Astrocyte (in vitro differentiated cells and primary cell): ENCODE data around the gene ANKRD52. TPM values are rescaled to one million over a fixed set of nuclear protein-coding genes. Genes with fewer than 3 reads are reported as not detected.

Source experiments
- DNase-seq: peaks from one replicate; pipeline ENCODE4 v3.0.0-alpha.2; 2010; ENCODE audit warnings: low read depth
- FAIRE-seq: peaks from 2 replicates; lab custom pipeline; 2011; peaks lifted over from hg19 to GRCh38; lab: Jason Lieb, UNC
- H2AFZ ChIP-seq: 2 replicates; pipeline ENCODE4 v1.6.0; 2012; ENCODE audit warnings: low read depth, low read length, inconsistent platforms
- H3K27ac ChIP-seq: 2 replicates; pipeline ENCODE4 v1.5.1; 2011; ENCODE audit warnings: low read depth, low read length, inconsistent platforms
- H3K27me3 ChIP-seq: 2 replicates; pipeline ENCODE4 v1.6.0; 2011; ENCODE audit warnings: low read length, inconsistent platforms; ENCODE audit not compliant: insufficient read depth
- H3K36me3 ChIP-seq: 2 replicates; pipeline ENCODE4 v1.5.1; 2011; ENCODE audit warnings: low read length, inconsistent platforms; ENCODE audit not compliant: insufficient read depth
- H3K4me1 ChIP-seq: 2 replicates; pipeline ENCODE4 v1.5.1; 2011; ENCODE audit warnings: low read length, inconsistent platforms; ENCODE audit not compliant: insufficient read depth
- H3K4me2 ChIP-seq: 2 replicates; pipeline ENCODE4 v1.6.0; 2012; ENCODE audit warnings: low read length, inconsistent platforms
- H3K4me3 ChIP-seq: 2 replicates; pipeline ENCODE4 v1.5.1; 2011; ENCODE audit warnings: low read depth, mild to moderate bottlenecking, low read length, inconsistent platforms; ENCODE audit not compliant: insufficient read depth
- H3K79me2 ChIP-seq: 2 replicates; pipeline ENCODE4 v1.6.0; 2012; ENCODE audit warnings: mild to moderate bottlenecking, low read length, inconsistent platforms; ENCODE audit not compliant: insufficient read depth
- H3K9ac ChIP-seq: 2 replicates; pipeline ENCODE4 v1.6.0; 2012; ENCODE audit warnings: mild to moderate bottlenecking, low read length, inconsistent platforms
- H3K9me3 ChIP-seq: 2 replicates; pipeline ENCODE4 v1.5.1; 2012; ENCODE audit warnings: low read depth, mild to moderate bottlenecking, low read length, inconsistent platforms; ENCODE audit not compliant: insufficient read depth
- H4K20me1 ChIP-seq: 2 replicates; pipeline ENCODE4 v1.6.0; 2012; ENCODE audit warnings: low read length, inconsistent platforms; ENCODE audit not compliant: insufficient read depth
- H3K27ac Mint-ChIP-seq: one replicate; pipeline ENCODE4 v1.8.0; 2021; ENCODE audit warnings: mild to moderate bottlenecking, mixed read lengths; ENCODE audit not compliant: unreplicated experiment
- H3K27me3 Mint-ChIP-seq: one replicate; pipeline ENCODE4 v1.8.0; 2021; ENCODE audit warnings: low read depth, mixed read lengths; ENCODE audit not compliant: unreplicated experiment
- H3K36me3 Mint-ChIP-seq: one replicate; pipeline ENCODE4 v1.8.0; 2021; ENCODE audit warnings: low read depth, mixed read lengths; ENCODE audit not compliant: unreplicated experiment
- H3K4me1 Mint-ChIP-seq: one replicate; pipeline ENCODE4 v1.8.0; 2021; ENCODE audit warnings: low read depth, mixed read lengths; ENCODE audit not compliant: unreplicated experiment
- H3K4me3 Mint-ChIP-seq: one replicate; pipeline ENCODE4 v1.8.0; 2021; ENCODE audit warnings: mild to moderate bottlenecking, moderate library complexity, mixed read lengths; ENCODE audit not compliant: unreplicated experiment
- H3K9me3 Mint-ChIP-seq: one replicate; pipeline ENCODE4 v1.8.0; 2021; ENCODE audit warnings: mild to moderate bottlenecking, mixed read lengths; ENCODE audit not compliant: unreplicated experiment
- CTCF ChIP-seq: IDR thresholded peaks from 2 replicates; pipeline ENCODE4 v1.5.1; 2011; ENCODE audit warnings: low read depth, mild to moderate bottlenecking, inconsistent platforms, low read length, moderate library complexity; ENCODE audit not compliant: insufficient read depth
- EZH2 ChIP-seq: IDR thresholded peaks from 2 replicates; pipeline ENCODE4 v1.6.1; 2012; ENCODE audit warnings: mild to moderate bottlenecking, low read length, inconsistent platforms; ENCODE audit not compliant: insufficient read depth
- total RNA-seq: library from RNA; stranded (reverse); gene quantifications from 2 replicates; pipeline ENCODE4 v1.2.1, GENCODE V29; 2021

Gene ANKRD52
- total RNA-seq, 1 donor from 2014 or later, result 105 TPM

GRCh38 chr12:56213878-56214277 is 44.3 kb downstream of the ANKRD52 start:
- Histone ChIP-seq H3K27me3 (no peaks in the 10 kb centered on the region), H3K36me3 (peaks cover 42% of the 10 kb centered on the region), H3K4me3 (no peak overlapping the region), H3K4me1 (no peaks in the 10 kb centered on the region), H4K20me1 (peaks cover 29% of the 10 kb centered on the region), H3K9me3 (no peaks in the 10 kb centered on the region), H3K9ac (no peak overlapping the region), H3K79me2 (peaks cover 28% of the 10 kb centered on the region), H3K4me2 (no peak overlapping the region), H2AFZ (no peak overlapping the region), H3K27ac (no peak overlapping the region)
- H3K27me3 Mint-ChIP-seq, result no peaks in the 10 kb centered on the region
- DNase-seq (no peak), FAIRE-seq (no peak)
- no peaks in the 10 kb centered on the region for H3K9me3 Mint-ChIP-seq
- H3K27ac Mint-ChIP-seq, result peak overlapping the region; percentile 42
- H3K4me1 Mint-ChIP-seq, result peaks cover 2% of the 10 kb centered on the region
- H3K4me3 Mint-ChIP-seq, result no peak overlapping the region
- peaks cover 26% of the 10 kb centered on the region for H3K36me3 Mint-ChIP-seq
- TF ChIP-seq EZH2 (no peak), CTCF (no peak)

GRCh38 chr12:56212361-56212760 is 45.8 kb downstream of the ANKRD52 start:
- peaks cover 28% of the 10 kb centered on the region for H3K36me3 Mint-ChIP-seq
- TF ChIP-seq CTCF (no peak), EZH2 (no peak)
- FAIRE-seq (no peak), DNase-seq (no peak)
- no peak overlapping the region for H3K4me3 Mint-ChIP-seq
- Histone ChIP-seq H3K27me3 (no peaks in the 10 kb centered on the region), H3K36me3 (peaks cover 51% of the 10 kb centered on the region), H3K4me2 (no peak overlapping the region), H3K9ac (no peak overlapping the region), H3K27ac (no peak overlapping the region), H3K4me3 (no peak overlapping the region), H3K9me3 (no peaks in the 10 kb centered on the region), H2AFZ (no peak overlapping the region), H3K4me1 (peaks cover under 1% of the 10 kb centered on the region), H3K79me2 (peaks cover 16% of the 10 kb centered on the region), H4K20me1 (peaks cover 26% of the 10 kb centered on the region)
- H3K9me3 Mint-ChIP-seq, result no peaks in the 10 kb centered on the region
- H3K27ac Mint-ChIP-seq, result no peak overlapping the region
- H3K27me3 Mint-ChIP-seq, result no peaks in the 10 kb centered on the region
- peaks cover 5% of the 10 kb centered on the region for H3K4me1 Mint-ChIP-seq

- Histone ChIP-seq H3K9ac (no peak overlapping the region), H3K36me3 (peaks cover 64% of the 10 kb centered on the region), H3K27me3 (no peaks in the 10 kb centered on the region), H3K4me1 (peaks cover 8% of the 10 kb centered on the region), H2AFZ (no peak overlapping the region), H3K27ac (no peak overlapping the region), H3K4me2 (no peak overlapping the region), H3K79me2 (no peaks in the 10 kb centered on the region), H3K4me3 (no peak overlapping the region), H4K20me1 (peaks cover 36% of the 10 kb centered on the region), H3K9me3 (no peaks in the 10 kb centered on the region)
- H3K36me3 Mint-ChIP-seq, result peaks cover 33% of the 10 kb centered on the region
- no peak overlapping the region for H3K4me3 Mint-ChIP-seq
- TF ChIP-seq EZH2, result no peak
- no peak for TF ChIP-seq CTCF
- no peaks in the 10 kb centered on the region for H3K9me3 Mint-ChIP-seq
- FAIRE-seq, result no peak
- no peak for DNase-seq
- H3K27me3 Mint-ChIP-seq, result no peaks in the 10 kb centered on the region
- peaks cover 13% of the 10 kb centered on the region for H3K4me1 Mint-ChIP-seq
- no peak overlapping the region for H3K27ac Mint-ChIP-seq
Measured at GRCh38 chr12:56208006-56208405, 50.2 kb downstream of the ANKRD52 start.
